Left renal cortex interstitium (tissue), 4 donors: Measurements from ENCODE around the gene TMEM222. TPM values are rescaled to one million over a fixed set of nuclear protein-coding genes. Genes with fewer than 3 reads are reported as not detected.

Experiments
- DNase-seq, 4 donors: peaks; one replicate each; pipeline ENCODE4 v3.0.0-alpha.2; 2013; ENCODE audit warnings: low read depth in 4 of 4, low spot score in 2 of 4, missing footprints in 1 of 4
- polyA plus RNA-seq, 4 donors: library from polyadenylated mRNA; unstranded; fragments of 120-200 nt; gene quantifications; one replicate each; pipeline ENCODE4 v1.2.1, GENCODE V29; 2013; ENCODE audit not compliant: insufficient read length in 4 of 4

Gene TMEM222
- polyA plus RNA-seq, 4 donors, result 38.1 to 48.5 (median 41.4) TPM

DNA sequence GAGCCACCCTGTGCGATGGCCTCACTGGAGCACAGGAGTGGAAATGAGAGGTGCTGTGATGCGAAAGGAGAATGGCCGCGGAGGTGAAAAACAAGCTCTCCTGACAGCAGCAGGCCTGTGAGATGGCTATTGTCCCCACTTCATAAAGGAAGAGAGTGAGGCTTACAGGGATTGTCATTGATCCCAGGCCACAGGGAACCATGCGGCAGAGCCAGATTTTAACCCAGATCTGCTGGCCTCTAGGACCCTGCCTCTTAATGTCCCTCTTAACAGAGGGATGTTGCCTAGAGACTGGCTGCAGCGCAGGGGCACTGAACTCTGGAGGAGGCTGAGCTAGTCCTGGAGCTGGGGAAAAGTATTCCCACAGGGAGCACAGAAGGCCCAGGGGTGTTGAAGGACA, 16.8 kb downstream of the TMEM222 start:
- no peak for DNase-seq

DNA sequence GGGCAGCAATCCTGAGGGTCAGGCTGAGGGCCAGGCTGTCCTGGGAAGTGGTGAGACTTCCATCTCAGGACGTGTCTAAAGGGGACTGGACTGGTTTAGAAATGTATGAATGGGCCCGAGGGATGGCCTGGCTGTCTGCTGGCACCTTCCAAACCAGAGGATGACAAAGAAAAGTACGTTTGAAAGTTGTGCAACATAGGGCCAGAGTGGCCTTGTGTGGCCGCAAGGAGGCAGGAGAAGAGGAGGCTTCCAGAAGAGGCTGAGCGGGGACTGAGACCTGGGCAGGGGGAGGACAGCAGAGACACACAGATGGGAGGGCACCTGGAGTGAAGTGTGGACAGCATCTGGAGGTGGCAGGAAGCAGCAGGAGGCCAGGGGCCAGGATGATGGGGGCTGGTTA, 17.2 kb downstream of the TMEM222 start:
- DNase-seq, result no peak

DNA sequence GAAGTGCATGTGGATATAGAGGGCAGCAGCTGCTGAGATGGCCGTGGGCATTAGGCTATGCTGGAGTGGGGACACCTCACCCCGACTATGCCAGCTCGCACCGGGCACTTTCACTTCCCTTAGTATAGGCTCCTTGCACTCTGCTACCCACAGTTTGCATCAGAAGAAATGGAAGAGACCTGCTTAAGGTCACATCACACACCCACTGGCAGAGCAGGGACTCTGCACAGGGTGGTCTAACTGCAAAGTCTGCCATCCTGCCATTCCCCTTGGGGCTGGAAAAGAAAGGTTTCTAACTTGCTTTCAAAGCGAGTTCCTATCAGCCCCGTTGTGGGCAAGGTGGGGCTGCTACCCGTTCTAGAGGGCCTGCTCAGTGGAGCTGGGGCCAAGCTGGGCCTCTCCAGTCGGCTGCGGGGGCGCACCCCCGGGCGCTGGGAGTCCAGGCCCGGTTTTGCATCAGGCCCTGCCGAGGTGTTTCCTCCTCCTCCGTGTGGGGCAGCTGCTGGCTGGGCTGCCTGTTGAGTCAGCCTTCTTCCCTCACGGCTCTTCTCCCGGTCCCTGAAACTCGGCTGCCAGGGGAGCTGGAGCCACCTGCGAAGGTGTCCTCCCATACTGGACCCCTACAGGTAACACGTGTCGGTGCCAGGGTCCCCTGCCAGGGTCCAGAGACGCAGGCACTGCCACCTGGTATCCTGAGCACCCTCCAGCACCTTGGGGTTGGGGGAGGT, 19.7 kb downstream of the TMEM222 start, which contains the start of gene SYTL1:
TSS of gene SYTL1 (plus strand) at position 498 of the 728 bp plus-strand sequence. CDS start 3,313 bp downstream, outside the sequence.
- no peak for DNase-seq

DNA sequence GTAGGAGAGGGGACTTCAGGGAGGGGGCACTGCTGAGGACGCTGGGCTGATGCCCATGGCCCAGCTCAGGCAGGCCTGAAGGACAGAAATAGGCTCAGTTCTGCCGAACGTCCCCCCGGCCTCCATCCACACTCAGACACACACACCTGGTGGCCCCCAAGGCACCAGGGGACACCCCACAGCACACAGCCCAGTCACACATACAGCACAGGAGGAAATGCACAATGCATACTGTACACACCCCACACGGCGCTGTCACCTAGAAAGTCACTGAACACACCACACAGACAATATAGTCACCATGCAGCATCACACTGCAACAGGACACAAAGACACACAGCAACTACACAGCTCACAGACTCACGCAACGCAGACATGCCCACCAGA, 20.4 kb downstream of the TMEM222 start:
- no peak for DNase-seq

DNA sequence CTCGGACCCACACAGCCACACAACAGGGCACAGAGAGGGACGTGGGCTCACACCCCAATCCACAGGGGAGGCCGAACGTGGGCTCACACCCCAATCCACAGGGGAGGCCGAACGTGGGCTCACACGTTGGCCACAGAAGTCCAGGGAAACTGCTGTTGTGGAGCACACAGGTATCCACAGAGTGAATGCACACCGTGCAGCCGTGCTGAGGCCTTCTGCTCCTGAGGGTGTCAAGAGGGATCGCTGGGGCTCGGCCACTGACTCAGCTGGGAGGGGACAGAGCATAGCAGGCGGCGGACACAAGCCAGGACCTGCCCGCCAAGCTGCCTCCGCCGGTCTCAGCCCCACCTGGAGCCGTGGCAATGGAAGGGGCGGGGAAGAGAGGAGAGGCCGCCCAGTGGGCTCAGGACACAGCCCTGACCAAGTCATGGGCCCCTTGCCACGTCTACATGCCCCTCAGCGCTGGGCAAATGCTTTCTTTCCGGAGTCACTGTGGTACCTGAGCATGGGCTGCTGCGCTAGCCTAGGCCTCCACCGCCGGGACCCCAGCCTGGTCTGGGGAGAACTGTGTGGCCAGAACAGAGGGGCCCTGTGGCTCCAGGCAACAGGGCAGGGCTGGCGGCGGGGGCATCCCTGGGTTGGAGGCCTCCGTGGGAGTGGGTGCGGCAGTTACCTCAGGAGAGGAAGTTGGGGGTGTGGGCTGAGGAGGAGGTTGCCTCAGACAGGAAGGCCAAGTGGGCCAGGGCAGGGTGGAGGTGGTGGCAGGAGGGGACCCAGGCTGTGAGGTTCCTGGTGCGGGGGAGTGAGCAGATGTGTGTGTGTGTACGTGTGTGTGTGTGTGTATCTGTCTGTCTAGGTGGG, 21.0 kb downstream of the TMEM222 start:
- DNase-seq, result no peak

DNA sequence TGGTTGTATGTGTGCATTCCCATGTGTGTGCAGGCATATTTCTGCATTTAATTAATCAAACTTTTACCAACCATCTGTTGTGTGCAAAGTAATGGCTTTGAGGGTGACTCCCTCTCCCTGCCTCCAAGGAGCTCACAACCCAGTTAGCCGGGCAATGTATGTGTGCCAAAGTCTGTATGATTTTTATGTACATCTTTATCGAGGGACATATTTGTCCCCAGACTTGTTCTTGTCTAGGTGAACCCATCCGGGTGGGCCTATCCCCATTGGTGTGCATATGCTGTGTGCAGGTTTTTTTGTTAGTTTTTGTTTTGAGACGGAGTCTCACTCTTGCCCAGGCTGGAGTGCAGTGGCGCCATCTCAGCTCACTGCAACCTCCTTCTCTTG, 21.7 kb downstream of the TMEM222 start:
- DNase-seq, result no peak

DNA sequence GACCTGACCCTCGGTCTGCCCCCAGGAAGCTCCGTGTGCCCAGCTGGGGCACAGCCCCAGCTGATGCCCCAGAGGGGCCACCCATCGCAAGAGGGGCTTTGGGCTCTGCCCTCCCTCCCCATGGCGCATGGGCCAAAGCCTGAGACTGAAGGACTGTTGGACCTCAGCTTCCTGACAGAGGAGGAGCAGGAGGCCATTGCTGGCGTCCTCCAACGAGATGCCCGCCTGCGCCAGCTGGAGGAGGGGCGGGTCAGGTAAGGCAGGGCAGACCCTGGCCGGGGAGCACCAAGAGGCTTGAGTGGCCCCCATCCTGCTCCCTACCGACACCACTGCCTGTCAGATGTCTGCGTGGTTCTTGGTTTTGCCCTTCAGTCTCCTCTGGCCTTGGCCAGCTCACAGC, 23.3 kb downstream of the TMEM222 start:
- DNase-seq, result no peak

DNA sequence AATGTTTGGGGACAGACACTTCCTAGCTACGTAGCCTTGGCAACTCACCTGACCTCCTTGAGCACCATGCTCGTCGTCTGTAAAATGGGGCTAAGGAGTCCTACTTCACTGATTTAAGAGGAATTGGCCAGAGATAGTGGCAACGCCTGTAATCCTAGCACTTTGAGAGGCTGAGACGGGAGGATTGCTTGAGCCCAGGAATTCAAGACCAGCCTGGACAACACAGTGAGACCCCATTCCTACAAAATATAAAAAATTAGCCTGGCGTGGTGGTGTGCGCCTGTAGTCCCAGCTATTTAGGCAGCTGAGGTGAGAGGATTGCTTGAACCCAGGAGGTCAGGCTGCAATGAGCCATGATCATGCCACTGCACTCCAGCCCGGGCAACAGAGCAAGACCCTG, 24.4 kb downstream of the TMEM222 start:
- DNase-seq, result no peak

DNA sequence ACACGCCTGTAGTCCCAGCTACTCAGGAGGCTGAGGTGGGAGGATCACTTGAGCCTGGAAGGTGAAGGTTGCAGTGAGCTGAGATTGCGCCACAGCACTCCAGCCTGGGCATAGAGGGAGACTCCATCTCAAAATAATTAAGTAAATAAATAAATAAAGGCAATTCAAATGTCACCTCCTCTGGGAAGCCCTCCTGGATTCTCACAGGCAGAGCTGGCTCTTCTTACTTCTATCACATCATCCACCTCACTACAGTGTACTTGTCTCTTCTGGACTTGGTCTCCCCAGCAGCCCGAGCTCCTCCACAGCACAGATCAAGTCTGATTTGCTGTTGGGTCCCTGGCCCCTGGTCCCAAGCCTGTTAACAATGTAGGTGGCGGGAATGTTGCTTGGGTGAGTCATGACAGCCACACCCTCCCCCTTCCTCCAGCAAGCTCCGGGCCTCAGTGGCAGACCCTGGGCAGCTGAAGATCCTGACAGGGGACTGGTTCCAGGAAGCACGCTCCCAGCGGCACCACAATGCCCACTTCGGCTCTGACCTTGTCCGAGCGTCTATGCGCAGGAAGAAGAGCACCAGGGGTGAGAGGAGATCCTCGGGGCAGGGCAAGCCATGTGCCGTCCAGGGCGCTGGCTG, 25.1 kb downstream of the TMEM222 start:
- no peak for DNase-seq

DNA sequence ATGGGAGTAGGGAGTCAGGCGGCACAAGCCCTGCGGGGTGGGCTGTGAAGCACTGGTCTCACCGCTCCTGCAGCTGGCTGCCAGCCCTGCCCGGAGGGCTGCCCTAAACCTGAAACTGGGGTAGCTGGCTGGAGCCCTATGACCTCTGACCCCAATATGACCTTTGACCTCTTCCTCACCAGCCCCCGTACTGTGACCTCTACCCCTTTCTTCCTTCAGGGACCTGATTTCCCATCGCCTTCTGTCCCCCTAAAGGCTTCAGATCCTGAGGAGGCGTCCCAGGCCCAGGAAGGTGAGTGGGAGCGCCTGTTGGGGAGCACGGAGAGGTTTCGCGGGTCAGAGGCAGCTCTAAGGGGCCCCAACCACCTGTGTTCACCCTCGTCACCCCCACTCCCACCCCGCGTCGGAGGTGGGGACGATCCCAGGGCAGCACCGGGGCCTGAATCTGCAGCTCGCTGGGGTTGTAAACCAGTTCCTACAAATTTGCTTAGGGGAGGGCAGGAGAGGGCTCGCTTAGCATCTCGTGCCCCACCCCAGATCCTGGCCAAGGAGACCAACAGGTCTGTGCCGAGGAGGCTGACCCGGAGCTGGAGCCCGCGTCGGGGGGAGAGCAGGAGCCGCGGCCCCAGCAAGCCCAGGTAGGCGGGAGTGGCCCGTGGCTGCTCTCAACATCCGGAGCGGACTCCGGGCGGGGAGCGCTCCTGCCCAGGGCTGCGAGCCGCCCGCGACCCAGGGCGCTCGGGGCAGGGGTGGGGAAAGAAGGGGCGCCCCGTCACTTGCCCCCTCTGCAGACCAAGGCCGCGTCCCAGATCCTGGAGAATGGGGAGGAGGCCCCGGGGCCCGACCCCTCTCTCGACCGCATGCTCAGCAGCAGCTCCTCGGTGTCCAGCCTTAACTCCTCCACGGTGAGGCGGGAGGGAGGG, 27.2 kb downstream of the TMEM222 start:
- no peak for DNase-seq

DNA sequence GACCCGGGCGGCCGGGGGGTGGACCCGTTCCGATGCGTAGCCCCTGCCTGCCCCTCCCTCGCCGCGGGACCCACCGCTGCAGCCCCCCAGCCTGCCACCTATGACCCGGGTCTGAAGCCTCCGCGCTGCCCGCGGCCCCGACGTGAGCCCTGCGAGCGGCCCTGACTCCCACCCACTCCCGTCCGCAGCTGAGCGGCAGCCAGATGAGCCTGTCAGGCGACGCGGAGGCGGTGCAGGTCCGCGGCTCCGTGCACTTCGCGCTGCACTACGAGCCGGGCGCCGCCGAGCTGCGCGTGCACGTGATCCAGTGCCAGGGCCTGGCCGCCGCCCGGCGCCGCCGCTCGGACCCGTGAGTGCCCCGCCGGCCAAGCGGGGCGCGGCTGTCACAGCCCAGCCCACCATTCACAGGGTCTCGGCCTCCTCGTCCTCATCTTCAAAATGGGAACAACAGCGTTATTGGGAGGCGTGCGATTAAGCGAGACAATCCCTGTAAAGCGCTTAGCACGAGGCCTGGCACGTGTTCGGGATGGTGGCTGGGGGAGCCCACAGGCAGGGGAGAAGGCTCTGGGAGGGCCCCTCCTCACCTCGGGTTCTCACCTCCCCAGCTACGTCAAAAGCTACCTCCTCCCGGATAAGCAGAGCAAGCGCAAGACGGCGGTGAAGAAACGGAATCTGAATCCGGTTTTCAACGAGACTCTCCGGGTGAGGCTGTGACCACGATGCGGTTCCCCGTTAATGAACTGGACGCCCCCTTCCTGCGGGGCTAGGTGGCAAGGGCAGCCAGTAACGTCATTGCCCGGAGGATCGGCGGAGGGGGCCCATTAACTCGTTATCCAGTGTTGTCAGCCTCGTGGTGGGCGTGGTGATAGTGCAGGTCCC, 28.1 kb downstream of the TMEM222 start:
- DNase-seq, result peak in 1 of 4 donors; percentile 59

DNA sequence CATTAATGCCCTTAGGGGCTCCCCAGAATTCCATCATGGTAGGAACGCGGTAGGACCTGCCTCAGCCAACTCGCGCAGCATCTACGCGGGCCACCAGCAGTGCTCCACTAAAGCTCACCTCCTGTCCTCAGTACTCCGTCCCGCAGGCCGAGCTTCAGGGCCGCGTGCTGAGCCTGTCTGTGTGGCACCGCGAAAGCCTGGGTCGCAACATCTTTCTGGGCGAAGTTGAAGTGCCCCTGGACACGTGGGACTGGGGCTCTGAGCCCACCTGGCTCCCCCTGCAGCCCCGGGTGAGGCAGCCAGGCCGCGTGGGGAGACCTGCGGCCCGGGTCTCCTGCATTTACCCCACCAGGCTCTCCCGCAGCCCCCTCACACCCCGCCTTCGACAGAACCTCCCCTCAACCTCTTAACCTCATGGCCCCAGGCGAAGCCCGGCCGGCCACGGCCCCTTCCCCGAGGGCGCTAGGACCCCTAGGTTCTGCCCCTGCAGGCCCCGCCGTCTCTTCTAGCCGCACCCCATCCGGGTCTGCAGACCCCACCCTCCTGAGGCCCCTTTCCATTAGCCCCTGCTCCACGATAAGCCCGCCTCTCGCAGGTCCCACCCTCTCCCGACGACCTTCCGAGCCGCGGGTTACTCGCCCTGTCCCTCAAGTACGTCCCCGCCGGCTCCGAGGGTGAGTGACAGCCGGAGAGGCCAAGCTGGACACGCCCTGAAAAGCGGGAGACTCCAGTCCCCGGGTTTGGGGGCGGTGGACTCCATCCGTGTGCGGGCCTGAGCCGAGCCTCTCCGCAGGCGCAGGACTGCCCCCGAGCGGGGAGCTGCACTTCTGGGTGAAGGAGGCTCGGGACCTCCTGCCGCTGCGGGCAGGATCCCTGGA, 28.9 kb downstream of the TMEM222 start:
- DNase-seq, result no peak

DNA sequence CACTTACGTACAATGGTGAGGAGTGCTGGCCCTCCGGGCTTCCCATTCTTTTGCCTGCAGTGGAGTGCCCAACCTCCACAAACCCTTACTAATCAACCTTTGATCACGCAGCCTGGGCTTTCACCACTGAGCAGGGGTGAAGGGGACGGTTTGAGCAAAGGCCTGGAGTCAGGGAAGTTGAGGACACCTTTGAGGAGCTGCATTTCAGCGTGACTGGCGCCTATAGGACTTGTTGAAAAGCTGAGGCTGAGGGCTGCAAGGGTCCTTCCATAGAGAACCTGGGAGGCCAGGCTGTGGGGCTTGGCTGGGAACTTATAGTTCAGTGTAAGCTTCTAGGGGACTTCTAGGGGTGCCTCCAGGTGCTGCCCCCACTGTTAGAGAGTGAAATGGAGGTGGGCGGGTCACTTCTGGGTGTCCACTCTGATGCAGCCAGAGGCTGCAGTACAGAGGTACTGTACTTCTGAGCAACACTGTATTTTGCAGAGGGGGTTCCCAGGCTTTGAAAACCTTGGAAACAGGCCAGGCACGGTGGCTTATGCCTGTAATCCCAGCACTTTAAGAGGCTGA, 29.7 kb downstream of the TMEM222 start:
- DNase-seq, result no peak

DNA sequence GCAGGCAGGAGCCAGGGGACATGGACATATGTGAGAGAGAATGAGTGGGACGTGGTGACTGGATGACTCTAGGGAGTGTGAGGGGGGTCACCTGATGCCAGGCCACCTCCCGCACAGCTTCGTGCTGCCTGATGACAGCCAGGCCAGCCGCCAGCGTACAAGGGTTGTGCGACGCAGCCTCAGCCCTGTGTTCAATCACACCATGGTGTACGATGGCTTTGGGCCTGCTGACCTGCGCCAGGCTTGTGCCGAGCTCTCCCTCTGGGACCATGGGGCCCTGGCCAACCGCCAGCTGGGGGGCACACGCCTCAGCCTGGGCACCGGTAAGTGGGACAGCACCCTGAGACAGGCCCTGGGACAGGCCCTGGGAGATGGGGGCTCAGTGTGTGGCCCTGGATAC, 31.2 kb downstream of the TMEM222 start:
- DNase-seq, result no peak

DNA sequence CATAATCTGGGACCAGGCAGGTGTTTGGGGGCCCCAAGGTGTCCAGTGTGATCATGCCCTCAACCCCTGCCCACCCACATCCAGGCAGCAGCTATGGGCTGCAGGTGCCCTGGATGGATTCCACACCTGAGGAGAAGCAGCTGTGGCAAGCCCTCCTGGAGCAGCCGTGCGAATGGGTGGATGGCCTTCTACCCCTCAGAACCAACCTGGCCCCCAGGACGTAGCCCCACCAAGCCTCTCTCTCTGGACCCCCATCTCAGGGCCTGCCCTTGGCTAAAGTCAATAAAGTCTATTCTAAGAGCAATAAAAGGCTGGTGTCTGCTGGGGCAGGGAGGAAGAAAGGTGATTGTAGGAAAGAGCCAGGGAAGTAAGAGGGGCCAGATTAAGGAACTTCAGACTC, 31.7 kb downstream of the TMEM222 start:
- no peak for DNase-seq

DNA sequence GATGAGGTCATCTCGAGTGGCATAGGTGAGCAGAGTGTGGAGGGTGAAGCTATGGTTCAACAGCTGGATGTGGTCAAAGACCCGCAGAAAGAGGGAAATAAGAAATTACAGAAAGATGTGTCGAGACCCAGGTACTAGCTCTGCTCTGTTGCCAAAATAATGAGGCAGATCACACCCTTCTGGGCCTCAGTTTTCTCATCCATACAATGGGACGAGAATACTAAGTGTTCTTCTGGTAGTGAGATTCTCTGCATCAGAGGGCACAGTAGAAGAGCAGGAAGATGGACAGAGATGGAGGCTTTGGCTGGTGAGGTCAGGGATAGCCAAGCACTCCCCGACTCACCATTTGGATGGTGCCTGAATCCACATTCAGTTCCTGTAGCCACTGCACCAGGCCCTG, 33.7 kb downstream of the TMEM222 start:
- no peak for DNase-seq

DNA sequence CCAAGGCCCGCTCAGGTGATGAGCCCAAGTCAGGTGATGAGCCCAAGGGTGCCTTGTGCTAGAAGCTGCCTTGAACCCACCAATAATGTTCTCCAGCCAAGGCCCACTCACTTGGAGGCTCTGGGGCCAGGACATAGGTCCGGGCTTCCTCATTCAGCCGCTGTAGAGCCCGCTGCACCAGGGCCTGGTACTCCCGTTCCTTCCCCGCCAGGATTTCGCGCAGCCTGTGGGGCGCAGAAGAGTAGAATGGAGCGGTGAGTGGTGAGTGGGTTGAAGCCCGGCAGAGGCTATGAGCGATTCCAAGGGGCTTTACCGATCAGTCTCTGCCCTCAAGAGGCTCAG, 34.3 kb downstream of the TMEM222 start:
- no peak for DNase-seq

DNA sequence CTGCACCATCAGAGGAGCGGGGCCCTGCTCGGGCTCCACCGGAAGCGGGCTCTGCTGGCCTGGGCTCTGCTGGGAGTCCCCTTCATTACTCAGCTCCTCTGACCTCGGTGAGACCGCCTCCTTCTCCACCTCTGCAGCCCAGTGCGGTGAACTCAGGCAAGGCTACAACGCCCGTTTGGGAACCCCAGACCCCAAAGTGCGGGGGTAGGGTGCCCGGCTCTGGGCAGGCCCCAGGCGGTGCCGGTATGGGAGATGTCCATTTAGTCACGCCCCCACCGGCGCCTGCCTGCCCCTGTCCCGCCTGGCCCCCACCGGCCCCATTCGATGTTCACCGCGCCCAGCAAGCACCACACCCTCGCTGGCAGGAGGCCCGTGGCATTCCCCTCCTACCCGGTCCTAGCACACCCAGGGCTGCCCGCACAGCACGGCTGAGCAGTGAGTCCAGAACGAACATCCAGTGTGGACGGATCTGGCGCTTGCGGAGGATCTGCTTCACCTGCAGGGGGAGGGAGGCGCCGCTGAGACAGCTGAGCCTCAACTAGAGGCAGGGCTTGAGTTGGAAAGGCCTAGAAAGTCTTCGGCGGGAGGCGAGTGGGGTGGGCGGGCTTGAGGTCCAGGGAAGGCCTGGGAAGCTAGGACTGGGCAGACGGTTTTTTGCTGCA, 34.8 kb downstream of the TMEM222 start:
- DNase-seq, result no peak
